Colonic mucosa (tissue), 4 donors: Measurements from ENCODE around the gene CD44. TPM values are rescaled to one million over a fixed set of nuclear protein-coding genes. Genes with fewer than 3 reads are reported as not detected.
A peak's percentile ranks its signal among the peaks of the same experiment; 100 is the strongest.

ENCODE experiments used
- DNase-seq: peaks from one replicate; pipeline ENCODE4 v3.0.0-alpha.2; 2020
- H3K27ac ChIP-seq: fragments of 200-600 bp; one replicate; pipeline ENCODE4 v1.8.0; 2021
- H3K27me3 ChIP-seq: fragments of 200-600 bp; one replicate; pipeline ENCODE4 v1.8.0; 2021
- H3K36me3 ChIP-seq: fragments of 200-600 bp; one replicate; pipeline ENCODE4 v1.8.0; 2021
- H3K4me1 ChIP-seq: fragments of 200-600 bp; one replicate; pipeline ENCODE4 v1.8.0; 2021; ENCODE audit warnings: mild to moderate bottlenecking
- H3K4me3 ChIP-seq: fragments of 200-600 bp; one replicate; pipeline ENCODE4 v1.8.0; 2021
- H3K9ac ChIP-seq, 2 donors: one replicate each; pipeline ENCODE4 v1.7.0; 2013; ENCODE audit warnings: control low read depth in 2 of 2, low read depth in 2 of 2, low read length in 2 of 2
- H3K9me3 ChIP-seq: fragments of 200-600 bp; one replicate; pipeline ENCODE4 v1.8.0; 2021
- CTCF ChIP-seq: fragments of 200-600 bp; IDR thresholded peaks from one replicate; pipeline ENCODE4 v1.8.0; 2022; ENCODE audit warnings: antibody characterized with exemption, mild to moderate bottlenecking
- intact Hi-C: fragments of 100-400 bp; cut with DNase I; formaldehyde crosslinking; loops from one replicate; pipeline ENCODE4 v1.14.1; 2022
- total RNA-seq, 2 donors: library from RNA; stranded (reverse); fragmentation: NEBNext Ultra II Directional in 1 of 2; extraction: Animal tissue kit (Norgen Biotek cat#: 25700) in 1 of 2; gene quantifications; one replicate each; pipeline ENCODE4 v1.2.1, GENCODE V29; 2021
- donor health status: healthy.
- donor health status: DM: no; HTN: no; CAD: no.
- donor health status: DM: no; HTN: no; CAD: no.

The CD44 gene
- total RNA-seq, 2 donors from 2014 or later = 152 to 171 TPM

- H3K27ac ChIP-seq = no peak overlapping the region
- no peak for TF ChIP-seq CTCF
- DNase-seq = no peak
- intact Hi-C loops = no loop called here
- H3K4me3 ChIP-seq = no peak overlapping the region
- no peaks in the 10 kb centered on the region for H3K27me3 ChIP-seq
- no peaks in the 10 kb centered on the region for H3K36me3 ChIP-seq
- H3K4me1 ChIP-seq = no peaks in the 10 kb centered on the region
- H3K9ac ChIP-seq = no peak overlapping the region
- H3K9me3 ChIP-seq = no peaks in the 10 kb centered on the region
These were observed 128.5 kb downstream of the CD44 start for GRCh38 chr11:35267504-35267903.

GRCh38 chr11:35270342-35270741 is 131.4 kb downstream of the CD44 start:
- Histone ChIP-seq H3K27ac (no peak overlapping the region), H3K4me3 (no peak overlapping the region), H3K9me3 (no peaks in the 10 kb centered on the region), H3K9ac (no peak overlapping the region), H3K36me3 (no peaks in the 10 kb centered on the region), H3K4me1 (no peaks in the 10 kb centered on the region), H3K27me3 (no peaks in the 10 kb centered on the region)
- TF ChIP-seq CTCF = no peak
- no peak for DNase-seq
- intact Hi-C loops = no loop called here

- no peak for DNase-seq
- no peak for TF ChIP-seq CTCF
- Histone ChIP-seq H3K4me3 (no peak overlapping the region), H3K9ac (no peak overlapping the region), H3K36me3 (no peaks in the 10 kb centered on the region), H3K27ac (no peak overlapping the region), H3K27me3 (no peaks in the 10 kb centered on the region), H3K4me1 (no peaks in the 10 kb centered on the region), H3K9me3 (no peaks in the 10 kb centered on the region)
- intact Hi-C loops = no loop called here
These were observed 132.1 kb downstream of the CD44 start for GRCh38 chr11:35271031-35271430.

GRCh38 chr11:35272391-35272902 is 133.5 kb downstream of the CD44 start:
- no peak overlapping the region for H3K27ac ChIP-seq
- DNase-seq = no peak
- TF ChIP-seq CTCF = no peak

GRCh38 chr11:35274909-35275785 is 136.2 kb downstream of the CD44 start:
- DNase-seq = peak; percentile 57
- no peaks in the 10 kb centered on the region for H3K4me1 ChIP-seq
- no peaks in the 10 kb centered on the region for H3K9me3 ChIP-seq
- TF ChIP-seq CTCF = no peak
- intact Hi-C loops = no loop called here
- H3K4me3 ChIP-seq = no peak overlapping the region
- H3K27me3 ChIP-seq = no peaks in the 10 kb centered on the region
- no peak overlapping the region for H3K9ac ChIP-seq
- no peaks in the 10 kb centered on the region for H3K36me3 ChIP-seq
- H3K27ac ChIP-seq = no peak overlapping the region

More at GRCh38 chr11:35272391-35272902, 133.5 kb downstream of the CD44 start:
- no peaks in the 10 kb centered on the region for H3K36me3 ChIP-seq
- no peak overlapping the region for H3K4me3 ChIP-seq
- no peak overlapping the region for H3K9ac ChIP-seq
- H3K27me3 ChIP-seq = no peaks in the 10 kb centered on the region
- intact Hi-C loops = no loop called here
- H3K9me3 ChIP-seq = no peaks in the 10 kb centered on the region
- H3K4me1 ChIP-seq = no peaks in the 10 kb centered on the region
